Activated naive CD4-positive, alpha-beta T cell treated with anti-CD3 and anti-CD28 coated beads for 36 hours (primary cell): ENCODE measurements around the gene SPNS2. TPM values are rescaled to one million over a fixed set of nuclear protein-coding genes. Genes with fewer than 3 reads are reported as not detected.

Source experiments
- CTCF ChIA-PET: fragments of 350-600 bp; sonication (Branson Sonifier 250); formaldehyde crosslinking; loops from one replicate; lab custom pipeline; 2021; ENCODE audit warnings: antibody characterized with exemption; lab: Charles Lee
- DNase-seq: peaks from one replicate; pipeline ENCODE4 v3.0.0-alpha.2; 2020
- H3K27ac Mint-ChIP-seq: one replicate; pipeline ENCODE4 v1.8.0; 2021; ENCODE audit warnings: mild to moderate bottlenecking, mixed read lengths
- H3K27me3 Mint-ChIP-seq: one replicate; pipeline ENCODE4 v1.8.0; 2021; ENCODE audit warnings: low read depth, mixed read lengths
- H3K36me3 Mint-ChIP-seq: one replicate; pipeline ENCODE4 v1.8.0; 2021; ENCODE audit warnings: low read depth, mixed read lengths
- H3K4me1 Mint-ChIP-seq: one replicate; pipeline ENCODE4 v1.8.0; 2021; ENCODE audit warnings: low read depth, mixed read lengths
- H3K4me3 Mint-ChIP-seq: one replicate; pipeline ENCODE4 v1.8.0; 2021; ENCODE audit warnings: mild to moderate bottlenecking, moderate library complexity, mixed read lengths
- H3K9me3 Mint-ChIP-seq: one replicate; pipeline ENCODE4 v1.8.0; 2021; ENCODE audit warnings: mixed read lengths
- intact Hi-C: fragments of 100-400 bp; cut with micrococcal nuclease; formaldehyde crosslinking; loops from one replicate; pipeline ENCODE4 v1.15.1; 2023
- total RNA-seq, 2 experiments: library from RNA; stranded (reverse); gene quantifications; one replicate each; pipeline ENCODE4 v1.2.3, GENCODE V29; 2021

The SPNS2 gene
- 1 to 10 TPM in 1 of 2 experiments, under 1 TPM in 1; 0.45 to 1.1 TPM for total RNA-seq

DNA sequence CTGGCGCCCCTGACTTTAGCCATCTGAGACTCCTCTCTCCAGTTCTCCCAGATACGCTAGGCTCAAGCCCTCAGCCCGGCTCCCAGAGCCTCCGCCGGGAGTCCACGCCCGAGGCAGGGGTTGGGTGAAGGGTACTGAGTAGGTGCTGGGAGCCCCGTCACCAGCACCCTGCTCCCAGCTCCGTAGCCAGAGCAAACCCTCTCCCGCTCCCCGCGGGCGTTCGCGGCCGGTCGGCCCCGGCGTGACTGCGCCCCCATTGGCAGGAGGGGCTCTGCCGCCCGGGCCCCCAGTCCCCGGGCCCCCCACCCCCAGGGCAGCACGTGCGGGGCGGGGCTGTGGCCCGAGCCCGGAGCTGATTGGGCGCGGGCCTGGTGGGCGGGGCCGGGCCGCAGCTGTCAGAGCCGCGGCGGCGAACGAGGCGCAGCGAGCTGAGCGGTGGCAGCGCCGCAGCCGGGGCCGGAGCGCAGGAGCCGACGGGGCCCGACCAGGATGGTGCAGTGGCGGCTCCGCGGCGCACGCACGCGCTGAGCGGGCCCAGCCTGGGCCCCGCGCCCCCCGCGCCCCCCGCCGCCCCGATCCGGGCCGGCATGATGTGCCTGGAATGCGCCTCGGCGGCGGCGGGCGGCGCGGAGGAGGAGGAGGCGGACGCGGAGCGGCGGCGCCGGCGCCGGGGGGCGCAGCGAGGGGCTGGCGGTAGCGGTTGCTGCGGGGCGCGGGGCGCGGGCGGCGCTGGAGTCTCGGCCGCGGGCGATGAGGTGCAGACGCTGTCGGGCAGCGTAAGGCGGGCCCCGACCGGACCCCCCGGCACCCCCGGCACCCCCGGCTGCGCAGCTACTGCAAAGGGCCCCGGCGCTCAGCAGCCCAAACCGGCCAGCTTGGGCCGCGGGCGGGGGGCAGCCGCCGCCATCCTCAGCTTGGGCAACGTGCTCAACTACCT, at the start of gene SPNS2:
SPNS2 (plus strand) TSS at position 421 of the 937 bp plus-strand sequence; CDS start at position 588, 167 bp downstream.
- CTCF ChIA-PET, result interaction anchor here (0.6 to 1.2 kb wide), 4 partner anchors 17 to 81 kb away, joined by 3 to 7 read pairs (median 4); no protein-coding TSS in a partner anchor
- no peak within 1 kb of the TSS for H3K27ac Mint-ChIP-seq
- intact Hi-C loops, result no loop called here
- peak; percentile 43 for DNase-seq
- peak within 1 kb of the TSS; percentile 68 for H3K4me3 Mint-ChIP-seq
- H3K4me1 Mint-ChIP-seq, result peaks cover 17% of the 10 kb centered on the region
- no peaks in the 10 kb centered on the region for H3K36me3 Mint-ChIP-seq
- H3K27me3 Mint-ChIP-seq, result peaks cover 34% of the 10 kb centered on the region
- H3K9me3 Mint-ChIP-seq, result no peaks in the 10 kb centered on the region

DNA sequence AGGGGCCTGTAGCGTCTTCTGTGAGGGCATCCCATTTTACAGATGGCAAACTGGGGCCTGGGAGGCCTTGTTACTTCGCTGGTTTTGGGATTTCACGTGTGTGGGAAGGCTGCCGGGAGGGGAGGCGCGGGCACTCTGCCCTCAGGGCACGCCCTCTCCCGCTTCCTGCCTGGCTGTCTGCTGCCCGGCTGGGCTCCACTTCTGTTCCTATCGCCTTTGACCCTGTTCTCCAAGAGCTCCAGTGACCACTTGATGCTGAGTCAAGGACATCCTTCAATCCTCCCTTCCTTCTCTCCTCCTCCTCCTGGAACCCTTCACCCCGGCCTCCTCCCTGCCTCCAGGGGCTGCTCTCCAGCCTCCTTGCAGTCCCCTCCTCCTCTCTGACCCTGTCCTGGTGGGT, 48.9 kb upstream of the SPNS2 start:
- H3K4me1 Mint-ChIP-seq, result no peaks in the 10 kb centered on the region
- intact Hi-C loops, result no loop called here
- H3K27me3 Mint-ChIP-seq, result no peaks in the 10 kb centered on the region
- CTCF ChIA-PET, result no interaction called here
- H3K27ac Mint-ChIP-seq, result no peak overlapping the region
- DNase-seq, result no peak
- no peaks in the 10 kb centered on the region for H3K9me3 Mint-ChIP-seq
- no peaks in the 10 kb centered on the region for H3K36me3 Mint-ChIP-seq
- no peak overlapping the region for H3K4me3 Mint-ChIP-seq

DNA sequence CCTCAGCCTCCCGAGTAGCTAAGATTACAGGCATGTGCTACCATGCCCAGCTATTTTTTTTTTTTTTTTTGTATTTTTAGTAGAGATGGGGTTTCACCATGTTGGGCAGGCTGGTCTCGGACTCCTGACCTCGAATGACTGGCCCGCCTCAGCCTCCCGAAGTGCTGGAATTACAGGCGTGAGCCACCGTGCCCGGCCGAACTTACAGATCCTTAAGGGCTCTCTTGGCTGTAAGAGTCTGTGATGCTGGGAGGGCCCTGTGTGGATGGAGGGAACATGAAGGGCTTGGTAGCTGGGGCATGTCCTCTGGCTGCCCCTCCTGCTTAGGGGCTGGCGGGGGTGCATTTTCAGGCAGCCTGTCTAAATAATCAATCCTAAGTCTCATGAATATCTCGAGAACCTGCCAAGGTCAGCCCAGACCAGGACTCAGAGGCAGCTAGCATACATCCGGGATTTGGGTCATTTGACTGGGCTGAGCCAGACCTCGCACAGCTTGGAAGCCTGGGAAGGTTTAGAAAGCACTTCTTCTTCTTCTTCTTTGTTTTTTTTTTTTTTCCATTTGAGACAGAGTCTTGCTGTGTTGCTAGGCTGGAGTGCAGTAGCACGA, 47.9 kb upstream of the SPNS2 start:
- CTCF ChIA-PET, result interaction anchor here (0.6 to 1.2 kb wide), 3 partner anchors 30 to 413 kb away, joined by 3 to 5 read pairs (median 4); no protein-coding TSS in a partner anchor
- Mint-ChIP-seq H3K4me3 (no peak overlapping the region), H3K27ac (no peak overlapping the region), H3K36me3 (no peaks in the 10 kb centered on the region), H3K9me3 (no peaks in the 10 kb centered on the region), H3K27me3 (no peaks in the 10 kb centered on the region), H3K4me1 (no peaks in the 10 kb centered on the region)
- no peak for DNase-seq
- intact Hi-C loops, result no loop called here

GRCh38 chr17:4453812-4454591, 44.7 kb upstream of the SPNS2 start:
- H3K27ac Mint-ChIP-seq, result no peak overlapping the region
- intact Hi-C loops, result no loop called here
- H3K9me3 Mint-ChIP-seq, result no peaks in the 10 kb centered on the region
- CTCF ChIA-PET, result interaction anchor here (1.0 kb wide), 1 partner anchor 27 kb away, joined by 3 read pairs; no protein-coding TSS in a partner anchor
- no peaks in the 10 kb centered on the region for H3K4me1 Mint-ChIP-seq
- no peaks in the 10 kb centered on the region for H3K27me3 Mint-ChIP-seq
- H3K4me3 Mint-ChIP-seq, result no peak overlapping the region
- DNase-seq, result no peak
- H3K36me3 Mint-ChIP-seq, result peaks cover 1% of the 10 kb centered on the region

- Mint-ChIP-seq H3K36me3 (peaks cover 7% of the 10 kb centered on the region), H3K4me3 (no peak overlapping the region), H3K9me3 (peaks cover 8% of the 10 kb centered on the region), H3K27ac (no peak overlapping the region), H3K27me3 (no peaks in the 10 kb centered on the region), H3K4me1 (no peaks in the 10 kb centered on the region)
- CTCF ChIA-PET, result no interaction called here
- no peak for DNase-seq
- intact Hi-C loops, result no loop called here
These were observed 38.0 kb upstream of the SPNS2 start for GRCh38 chr17:4460661-4461060.

DNA sequence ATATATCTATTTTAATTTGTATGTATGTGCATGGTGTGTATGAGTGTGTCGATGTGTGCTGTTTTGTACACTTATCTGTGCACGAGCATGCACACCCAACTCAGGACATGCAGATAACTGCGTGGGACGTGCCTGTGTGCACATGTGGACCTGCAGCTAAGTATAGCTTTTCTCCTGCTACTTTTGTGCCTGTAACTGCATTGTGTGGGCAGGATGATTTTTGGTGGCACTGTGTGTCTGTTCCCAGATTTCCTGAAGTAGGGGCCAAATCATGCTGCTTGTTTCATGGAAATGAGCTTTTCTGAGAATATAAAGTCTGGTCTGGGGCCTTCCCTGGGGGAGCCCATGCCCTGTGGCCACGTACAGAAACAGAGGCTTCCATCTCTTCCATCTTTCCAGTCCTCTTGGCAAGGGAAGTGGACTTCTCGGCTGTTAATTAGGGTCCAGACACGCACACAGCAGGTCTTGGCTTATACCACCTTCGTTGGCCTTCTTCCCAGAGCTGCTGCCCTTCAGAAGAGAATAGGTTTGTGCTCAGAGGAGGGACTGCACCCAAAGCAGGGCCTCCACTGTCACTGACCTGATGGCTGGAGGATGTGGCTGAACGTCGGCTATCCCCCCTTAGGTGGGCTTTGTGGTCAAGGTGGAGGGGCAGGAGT, 34.7 kb upstream of the SPNS2 start:
- CTCF ChIA-PET, result no interaction called here
- H3K27ac Mint-ChIP-seq, result no peak overlapping the region
- no peaks in the 10 kb centered on the region for H3K4me1 Mint-ChIP-seq
- peaks cover 6% of the 10 kb centered on the region for H3K36me3 Mint-ChIP-seq
- H3K9me3 Mint-ChIP-seq, result peaks cover 8% of the 10 kb centered on the region
- no peaks in the 10 kb centered on the region for H3K27me3 Mint-ChIP-seq
- no peak for DNase-seq
- no peak overlapping the region for H3K4me3 Mint-ChIP-seq
- intact Hi-C loops, result no loop called here

DNA sequence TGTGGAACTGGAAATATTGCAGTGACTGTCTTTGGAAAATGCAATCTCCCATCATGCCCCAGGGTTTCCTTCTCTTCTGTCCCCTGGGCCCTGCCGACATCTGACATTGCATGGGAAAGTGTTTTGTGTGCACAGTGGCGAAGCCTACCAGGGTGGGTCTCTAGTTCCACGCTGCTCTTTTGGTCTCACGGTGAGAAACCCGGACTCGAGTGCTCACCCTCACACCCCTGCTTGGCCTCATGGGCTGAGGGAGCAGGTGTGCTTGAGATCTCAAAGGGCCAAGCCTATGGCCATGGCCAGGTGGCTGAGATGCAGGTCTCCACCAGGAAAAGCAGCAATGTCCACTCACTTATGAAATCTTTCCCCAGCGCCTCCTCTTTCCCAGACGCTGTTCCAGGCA, 32.9 kb upstream of the SPNS2 start:
- Mint-ChIP-seq H3K36me3 (no peaks in the 10 kb centered on the region), H3K4me1 (no peaks in the 10 kb centered on the region), H3K9me3 (peaks cover under 1% of the 10 kb centered on the region), H3K4me3 (no peak overlapping the region), H3K27ac (no peak overlapping the region), H3K27me3 (no peaks in the 10 kb centered on the region)
- no peak for DNase-seq
- intact Hi-C loops, result no loop called here
- CTCF ChIA-PET, result no interaction called here

GRCh38 chr17:4467287-4467686, 31.4 kb upstream of the SPNS2 start:
- DNase-seq, result no peak
- H3K36me3 Mint-ChIP-seq, result no peaks in the 10 kb centered on the region
- H3K4me3 Mint-ChIP-seq, result no peak overlapping the region
- H3K27me3 Mint-ChIP-seq, result no peaks in the 10 kb centered on the region
- H3K9me3 Mint-ChIP-seq, result no peaks in the 10 kb centered on the region
- CTCF ChIA-PET, result no interaction called here
- intact Hi-C loops, result no loop called here
- H3K27ac Mint-ChIP-seq, result no peak overlapping the region
- no peaks in the 10 kb centered on the region for H3K4me1 Mint-ChIP-seq

DNA sequence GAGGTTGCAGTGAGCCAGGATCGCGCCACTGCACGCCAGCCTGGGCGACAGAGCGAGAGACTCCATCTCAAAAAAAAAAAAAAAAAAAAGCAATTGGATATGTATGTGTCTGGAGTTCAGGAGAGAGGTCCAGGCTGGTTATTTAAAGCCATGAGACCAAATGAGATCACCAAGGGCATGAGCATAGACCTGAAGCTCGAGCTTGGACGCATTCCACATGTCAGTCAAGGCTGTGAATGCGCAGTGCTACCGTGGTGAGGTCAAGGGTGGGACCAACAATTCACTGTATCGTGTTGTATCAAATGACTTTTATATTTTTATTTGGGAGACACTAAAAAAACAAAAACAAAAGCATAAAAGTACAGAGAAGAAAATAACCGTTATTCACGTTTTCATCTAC, 29.1 kb upstream of the SPNS2 start:
- no peak for DNase-seq
- H3K4me1 Mint-ChIP-seq, result no peaks in the 10 kb centered on the region
- no peak overlapping the region for H3K27ac Mint-ChIP-seq
- no peaks in the 10 kb centered on the region for H3K27me3 Mint-ChIP-seq
- no peaks in the 10 kb centered on the region for H3K9me3 Mint-ChIP-seq
- CTCF ChIA-PET, result interaction anchor here (0.6 kb wide), 1 partner anchor 430 kb away, joined by 3 read pairs; no protein-coding TSS in a partner anchor
- H3K4me3 Mint-ChIP-seq, result no peak overlapping the region
- H3K36me3 Mint-ChIP-seq, result no peaks in the 10 kb centered on the region
- intact Hi-C loops, result no loop called here

DNA sequence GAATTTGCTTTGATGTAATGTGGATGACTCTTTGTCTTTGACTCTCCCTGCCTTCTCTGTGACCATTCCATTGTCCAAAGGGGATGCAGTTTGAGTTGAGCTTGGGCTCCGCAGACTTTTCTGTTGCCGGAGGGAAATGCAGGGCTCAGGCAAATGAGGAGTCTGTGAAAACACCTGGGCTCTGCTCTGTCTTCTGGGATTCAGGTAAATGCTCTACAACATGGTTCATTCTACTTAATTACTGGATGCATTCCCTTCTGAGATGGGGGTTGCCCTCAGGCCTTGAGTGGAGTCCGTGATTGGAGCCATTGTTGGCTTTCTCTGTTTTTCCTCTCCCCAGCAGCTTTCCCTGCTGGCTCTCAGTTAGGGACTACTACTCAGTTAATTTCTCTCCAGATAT, 26.4 kb upstream of the SPNS2 start:
- intact Hi-C loops, result no loop called here
- no peaks in the 10 kb centered on the region for H3K36me3 Mint-ChIP-seq
- no peak for DNase-seq
- CTCF ChIA-PET, result interaction anchor here (0.6 kb wide), 1 partner anchor 45 kb away, joined by 4 read pairs; no protein-coding TSS in a partner anchor
- H3K27me3 Mint-ChIP-seq, result no peaks in the 10 kb centered on the region
- H3K27ac Mint-ChIP-seq, result no peak overlapping the region
- H3K4me3 Mint-ChIP-seq, result no peak overlapping the region
- H3K4me1 Mint-ChIP-seq, result peaks cover 3% of the 10 kb centered on the region
- no peaks in the 10 kb centered on the region for H3K9me3 Mint-ChIP-seq

DNA sequence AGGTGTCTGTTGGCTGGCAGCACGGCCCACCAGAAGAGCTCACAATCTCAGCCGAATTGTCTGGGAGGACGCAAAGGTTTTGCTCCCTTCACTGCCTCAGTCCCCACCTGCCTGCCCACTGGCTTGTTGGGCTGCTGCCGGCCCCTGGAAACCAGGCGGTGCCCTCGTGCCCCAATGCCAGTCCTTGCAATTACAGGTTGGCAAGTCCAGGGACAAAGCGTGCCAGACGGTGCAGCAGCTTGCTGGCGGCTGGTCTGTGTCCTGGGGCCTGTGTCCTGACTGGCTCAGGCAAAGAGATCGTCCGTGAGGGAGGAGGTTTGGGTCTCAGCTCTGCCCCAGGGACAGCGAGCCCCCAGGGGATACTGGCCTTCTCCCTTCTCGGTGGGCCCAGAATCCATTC, 24.6 kb upstream of the SPNS2 start:
- no peaks in the 10 kb centered on the region for H3K36me3 Mint-ChIP-seq
- H3K9me3 Mint-ChIP-seq, result no peaks in the 10 kb centered on the region
- H3K27me3 Mint-ChIP-seq, result no peaks in the 10 kb centered on the region
- intact Hi-C loops, result no loop called here
- no peak for DNase-seq
- H3K4me1 Mint-ChIP-seq, result peaks cover 5% of the 10 kb centered on the region
- CTCF ChIA-PET, result no interaction called here
- no peak overlapping the region for H3K27ac Mint-ChIP-seq
- no peak overlapping the region for H3K4me3 Mint-ChIP-seq

DNA sequence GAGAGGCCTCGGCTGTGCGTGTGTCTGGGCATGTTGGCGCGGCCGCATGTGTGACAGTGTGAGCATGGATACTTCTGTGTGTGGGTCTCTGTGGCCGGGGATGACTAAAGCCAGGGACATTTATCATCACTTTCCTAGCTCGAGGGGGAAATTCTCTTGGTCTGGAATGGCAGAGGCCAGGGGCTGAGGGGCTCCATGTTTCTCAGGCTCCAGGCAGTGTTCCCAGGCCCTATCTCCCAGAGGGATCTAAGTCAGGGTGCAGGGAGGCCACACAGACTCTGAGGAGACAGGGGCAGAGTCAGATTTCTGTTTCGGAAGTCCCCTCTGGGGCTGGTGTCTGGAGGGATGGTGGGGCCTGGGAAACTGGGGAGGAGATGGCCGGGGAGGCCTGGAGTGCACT, 23.7 kb upstream of the SPNS2 start:
- Mint-ChIP-seq H3K27me3 (no peaks in the 10 kb centered on the region), H3K36me3 (no peaks in the 10 kb centered on the region), H3K4me3 (no peak overlapping the region), H3K4me1 (peaks cover 5% of the 10 kb centered on the region), H3K27ac (no peak overlapping the region), H3K9me3 (no peaks in the 10 kb centered on the region)
- intact Hi-C loops, result no loop called here
- no peak for DNase-seq
- CTCF ChIA-PET, result no interaction called here
